Measurements from ENCODE around the gene FBF1. TPM values are rescaled to one million over a fixed set of nuclear protein-coding genes. Genes with fewer than 3 reads are reported as not detected.
"Not testable (repeated sequence)": the region's sequence is repeated elsewhere in the genome, so short reads cannot be mapped to it uniquely, and the experiment has no call there.

Gene FBF1
- total and polyA plus RNA-seq, 12 donors = 3.1 to 87.6 (median 17.4) TPM

DNA sequence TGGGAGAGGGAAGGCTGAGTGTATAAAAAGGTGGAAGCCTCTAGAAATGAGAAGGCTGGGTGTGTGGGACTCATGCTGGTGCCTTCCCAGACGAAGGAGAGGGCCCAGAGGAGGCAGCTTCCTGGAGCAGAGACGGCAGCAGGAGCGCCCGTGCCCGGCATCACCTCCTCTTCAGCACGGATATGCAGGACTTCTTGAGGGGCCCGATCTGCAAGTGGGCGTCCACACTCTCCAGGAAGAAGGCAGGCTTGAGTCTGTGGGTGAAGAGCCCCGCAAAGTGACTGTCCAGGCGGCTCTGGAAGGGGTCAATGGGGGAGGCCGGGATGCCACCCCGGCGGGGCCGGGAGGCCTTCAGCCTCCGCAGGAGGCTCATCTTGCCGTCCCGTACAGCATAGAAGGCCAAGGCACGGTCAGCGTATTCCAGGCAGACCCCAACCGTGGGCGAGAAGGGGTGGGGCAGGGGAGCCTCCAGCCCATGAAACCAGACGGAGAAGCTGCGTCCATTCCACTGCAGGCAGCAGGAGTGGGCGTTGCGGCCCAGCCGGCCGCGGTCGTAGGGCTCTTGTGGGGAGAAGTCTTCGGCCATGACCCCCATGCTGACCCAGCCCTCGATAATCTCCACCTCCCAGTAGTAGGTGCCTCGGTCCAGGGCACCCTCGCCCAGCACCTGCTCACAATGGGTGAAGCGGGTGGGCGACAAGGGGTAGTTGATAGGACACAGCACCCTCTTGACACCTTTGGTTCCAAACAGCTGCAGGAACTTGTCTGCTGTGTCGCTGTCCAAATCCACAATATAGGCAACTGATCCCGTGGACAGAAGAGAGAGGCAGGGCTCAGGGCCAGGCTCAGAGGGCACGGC lies 66.3 kb downstream of the FBF1 start:
- Histone ChIP-seq H3K9me3 (replicated peaks in 1 of 3) (no peaks in the 10 kb centered on the region), H3K27me3 (no peaks in the 10 kb centered on the region), H3K4me3 (no peak overlapping the region), H3K4me1 (replicated peaks in 1 of 2) (peaks cover 28 to 49% of the 10 kb centered on the region in 2 donors), H3K27ac (peak overlapping the region in 2 of 5 donors; percentile 91 to 93), H3K36me3 (replicated peaks in 1 of 2) (peaks cover 0 to 8% of the 10 kb centered on the region in 2 donors)
- TF ChIP-seq, protein P1, sequence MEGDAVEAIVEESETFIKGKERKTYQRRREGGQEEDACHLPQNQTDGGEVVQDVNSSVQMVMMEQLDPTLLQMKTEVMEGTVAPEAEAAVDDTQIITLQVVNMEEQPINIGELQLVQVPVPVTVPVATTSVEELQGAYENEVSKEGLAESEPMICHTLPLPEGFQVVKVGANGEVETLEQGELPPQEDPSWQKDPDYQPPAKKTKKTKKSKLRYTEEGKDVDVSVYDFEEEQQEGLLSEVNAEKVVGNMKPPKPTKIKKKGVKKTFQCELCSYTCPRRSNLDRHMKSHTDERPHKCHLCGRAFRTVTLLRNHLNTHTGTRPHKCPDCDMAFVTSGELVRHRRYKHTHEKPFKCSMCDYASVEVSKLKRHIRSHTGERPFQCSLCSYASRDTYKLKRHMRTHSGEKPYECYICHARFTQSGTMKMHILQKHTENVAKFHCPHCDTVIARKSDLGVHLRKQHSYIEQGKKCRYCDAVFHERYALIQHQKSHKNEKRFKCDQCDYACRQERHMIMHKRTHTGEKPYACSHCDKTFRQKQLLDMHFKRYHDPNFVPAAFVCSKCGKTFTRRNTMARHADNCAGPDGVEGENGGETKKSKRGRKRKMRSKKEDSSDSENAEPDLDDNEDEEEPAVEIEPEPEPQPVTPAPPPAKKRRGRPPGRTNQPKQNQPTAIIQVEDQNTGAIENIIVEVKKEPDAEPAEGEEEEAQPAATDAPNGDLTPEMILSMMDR (IDR thresholded peaks at IDR 0.05) = no peak
- no peak for TF ChIP-seq POLR2A (IDR thresholded peaks at IDR 0.05)
- no peak for DNase-seq
- intact Hi-C loops (cut with DNase I) = no loop called here
- 93 to 96% (median 94%) methylated on average over 10 to 38 of the region's 38 CpGs for WGBS, 4 donors

DNA sequence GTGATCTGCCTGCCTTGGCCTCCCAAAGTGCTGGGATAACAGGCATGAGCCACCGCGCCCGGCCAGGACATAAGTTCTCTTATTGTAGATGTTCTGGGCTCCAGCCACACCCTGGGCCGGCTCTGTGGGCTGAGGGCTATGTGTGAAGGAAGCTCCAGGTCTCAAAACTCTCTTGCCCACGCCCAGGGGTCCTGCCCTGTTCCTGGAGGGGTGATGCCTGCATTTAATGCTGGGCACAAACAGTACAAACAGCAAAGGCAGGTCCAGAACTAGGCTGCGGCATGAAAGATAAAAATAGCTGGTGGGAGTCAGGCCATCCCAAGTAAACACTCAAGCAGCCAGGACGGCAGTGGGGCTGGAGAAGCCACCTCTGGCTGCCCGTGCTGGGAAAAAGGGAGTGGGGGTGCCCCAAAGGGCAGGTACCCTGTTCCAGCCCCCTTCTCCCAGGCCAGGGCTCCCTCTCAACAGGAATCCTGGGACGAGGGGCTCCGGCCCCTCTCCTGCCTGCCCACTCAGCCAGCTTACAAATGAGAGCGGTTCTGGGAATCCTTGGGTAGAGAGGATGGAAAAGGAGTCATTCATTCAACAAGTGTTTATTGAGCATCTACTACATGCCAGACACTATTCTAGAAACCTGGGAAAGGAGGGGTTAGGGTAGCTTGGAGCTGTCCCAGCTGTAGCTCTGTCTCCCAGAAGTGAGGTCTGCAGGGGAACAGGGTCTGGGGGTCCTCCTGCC lies 67.1 kb downstream of the FBF1 start:
- intact Hi-C loops (cut with DNase I) = no loop called here
- peaks cover 0 to 8% of the 10 kb centered on the region in 2 donors for H3K36me3 ChIP-seq (replicated peaks in 1 of 2)

DNA sequence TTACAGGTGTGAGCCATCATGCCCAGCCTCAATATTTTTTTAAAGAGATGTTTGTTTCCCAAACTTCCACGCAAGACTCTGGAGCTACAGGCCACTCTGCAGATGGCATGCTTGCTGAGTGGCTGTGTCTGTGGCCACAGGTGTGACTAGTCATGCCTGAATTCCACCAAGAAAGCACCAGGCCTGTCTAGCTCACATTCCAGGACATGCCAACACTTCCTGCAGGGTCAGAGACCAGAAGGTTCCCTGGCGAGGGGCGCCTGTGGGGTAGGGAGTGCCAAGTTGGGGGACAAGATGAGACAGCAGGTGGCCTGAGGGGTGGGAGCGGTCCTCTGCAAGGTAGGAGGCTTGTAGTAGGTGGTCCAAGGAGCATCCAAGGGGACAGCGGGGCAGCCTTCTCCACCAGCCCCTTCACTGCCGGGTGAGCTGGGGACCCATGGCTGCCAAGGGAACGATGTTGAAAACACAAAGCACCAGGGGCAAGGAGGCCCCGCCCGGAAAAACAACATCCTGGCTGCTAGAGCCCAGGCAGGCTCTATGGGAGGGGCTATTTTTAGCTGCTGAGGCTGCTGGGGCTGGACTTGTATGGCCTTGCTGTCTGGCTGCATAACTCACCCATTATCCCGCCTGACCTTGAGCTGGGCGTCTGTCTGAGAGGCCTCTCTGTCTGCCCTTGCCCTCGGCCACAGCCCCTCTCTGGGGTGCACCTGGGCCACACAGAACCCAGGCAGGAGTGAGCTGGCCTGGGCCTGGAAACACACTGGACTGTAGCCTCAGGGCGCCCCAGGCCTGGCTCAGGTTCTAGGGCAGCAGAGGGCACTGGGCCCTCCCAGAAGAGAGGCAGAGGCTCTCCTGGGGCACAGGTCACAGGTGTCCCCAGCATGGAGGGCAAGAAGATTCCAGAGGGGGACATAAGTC lies 68.1 kb downstream of the FBF1 start:
- DNase-seq = peak; percentile 67 to 92 (median 88)
- no peak overlapping the region for H3K4me3 ChIP-seq
- H3K27me3 ChIP-seq = no peaks in the 10 kb centered on the region
- H3K4me1 ChIP-seq (replicated peaks in 1 of 2) = peaks cover 28 to 42% of the 10 kb centered on the region in 2 donors
- H3K36me3 ChIP-seq (replicated peaks in 1 of 2) = peaks cover 0 to 8% of the 10 kb centered on the region in 2 donors
- intact Hi-C loops (cut with DNase I) = no loop called here
- H3K27ac ChIP-seq = peak overlapping the region in 4 of 5 donors; percentile 51 to 84 (median 69)
- 29 to 46% (median 30%) methylated on average over 9 to 13 of the region's 13 CpGs for WGBS, 4 donors
- TF ChIP-seq, protein P1 (IDR thresholded peaks at IDR 0.05) = no peak
- no peak for TF ChIP-seq POLR2A (IDR thresholded peaks at IDR 0.05)
- H3K9me3 ChIP-seq (replicated peaks in 1 of 3) = no peaks in the 10 kb centered on the region

More for the DNA sequence above, 67.1 kb downstream of the FBF1 start:
- DNase-seq = no peak
- peaks cover 28 to 46% of the 10 kb centered on the region in 2 donors for H3K4me1 ChIP-seq (replicated peaks in 1 of 2)
- H3K27me3 ChIP-seq = no peaks in the 10 kb centered on the region
- H3K27ac ChIP-seq = peak overlapping the region in 3 of 5 donors; percentile 62 to 84 (median 76)
- no peak for TF ChIP-seq POLR2A (IDR thresholded peaks at IDR 0.05)
- TF ChIP-seq, protein P1 (IDR thresholded peaks at IDR 0.05) = no peak
- H3K9me3 ChIP-seq (replicated peaks in 1 of 3) = no peaks in the 10 kb centered on the region
- no peak overlapping the region for H3K4me3 ChIP-seq
- WGBS, 4 donors = 79 to 95% (median 80%) methylated on average over 4 to 11 of the region's 11 CpGs

DNA sequence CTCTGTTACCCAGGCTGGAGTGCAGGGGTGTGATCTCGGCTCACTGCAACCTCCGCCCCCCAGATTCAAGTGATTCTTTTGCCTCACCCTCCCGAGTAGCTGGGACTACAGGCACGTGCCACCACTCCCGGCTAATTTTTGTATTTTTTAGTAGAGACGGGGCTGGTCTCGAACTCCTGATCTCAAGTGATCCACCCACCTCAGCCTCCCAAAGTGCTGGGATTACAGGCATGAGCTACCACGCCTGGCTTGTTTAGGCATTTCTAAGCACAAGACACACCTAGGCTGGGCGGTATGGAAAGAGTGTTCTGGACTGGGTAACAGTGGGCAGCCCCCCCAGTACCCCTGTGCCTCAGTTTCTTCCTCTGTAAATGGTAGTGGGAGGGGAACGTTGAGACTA lies 70.6 kb downstream of the FBF1 start:
- Histone ChIP-seq H3K27ac (peak overlapping the region in 1 of 5 donors; percentile 73), H3K4me1 (replicated peaks in 1 of 2) (peaks cover 12 to 18% of the 10 kb centered on the region in 2 donors)
- H3K4me3 ChIP-seq; DNase-seq; intact Hi-C loops (cut with DNase I); H3K27me3 ChIP-seq; H3K36me3 ChIP-seq (replicated peaks in 1 of 2); H3K9me3 ChIP-seq (replicated peaks in 1 of 3): not testable (repeated sequence)
- WGBS, 4 donors = 73 to 83% (median 79%) methylated on average over 10 of the region's 10 CpGs

Measured in adrenal gland (tissue), 12 donors.